ENCODE results near the gene PDCD2. TPM values are rescaled to one million over a fixed set of nuclear protein-coding genes. Genes with fewer than 3 reads are reported as not detected.
A peak's percentile ranks its signal among the peaks of the same experiment; 100 is the strongest.
"Not testable (repeated sequence)": the region's sequence is repeated elsewhere in the genome, so short reads cannot be mapped to it uniquely, and the experiment has no call there.

The PDCD2 gene
- total RNA-seq, 1 donor from 2014 or later, result 49.0 TPM

DNA sequence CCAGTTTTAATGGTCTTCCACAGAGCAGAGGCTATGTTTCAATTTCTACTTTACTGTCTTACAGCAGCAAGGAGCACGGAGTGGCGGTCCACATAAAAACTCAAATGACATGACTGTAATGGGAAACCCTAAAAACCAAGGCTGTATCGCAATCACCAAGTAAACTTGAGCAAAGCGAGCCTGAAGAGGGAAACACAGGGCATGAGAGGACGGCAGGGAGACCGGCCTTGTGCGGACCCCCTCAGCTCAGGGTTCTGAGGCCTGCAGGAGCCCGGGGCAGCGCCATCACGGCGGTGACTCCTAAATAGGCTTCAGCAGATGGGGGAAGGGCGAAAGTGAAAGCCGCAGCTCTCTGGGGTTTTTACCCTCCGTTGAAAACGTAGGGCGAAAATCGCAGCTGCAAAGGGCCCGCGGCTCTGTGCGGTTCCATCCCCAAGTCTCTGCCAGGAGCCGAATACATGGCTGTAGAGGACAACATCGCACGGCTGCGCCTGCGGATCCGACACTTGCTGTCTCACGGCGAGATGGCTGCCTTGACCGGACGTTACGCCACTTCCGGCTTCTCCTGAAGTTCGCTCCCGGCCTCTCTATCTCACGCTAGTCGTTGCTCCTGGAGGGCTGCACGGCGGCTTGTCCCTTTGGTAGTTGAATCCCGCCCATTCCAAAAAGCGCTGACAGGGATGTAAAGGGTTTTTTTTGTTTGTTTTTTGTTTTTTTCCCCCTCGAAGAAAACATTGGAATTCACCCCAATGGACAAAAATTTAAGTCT is 31.5 kb downstream of the PDCD2 start, which contains the start of gene PSMB1:
PSMB1 (minus strand) TSS at position 543 of the 769 bp plus-strand sequence; CDS start at position 478, 65 bp downstream.
- peak; percentile 97 for DNase-seq (ENCODE audit: low read depth in 2 of 2)

DNA sequence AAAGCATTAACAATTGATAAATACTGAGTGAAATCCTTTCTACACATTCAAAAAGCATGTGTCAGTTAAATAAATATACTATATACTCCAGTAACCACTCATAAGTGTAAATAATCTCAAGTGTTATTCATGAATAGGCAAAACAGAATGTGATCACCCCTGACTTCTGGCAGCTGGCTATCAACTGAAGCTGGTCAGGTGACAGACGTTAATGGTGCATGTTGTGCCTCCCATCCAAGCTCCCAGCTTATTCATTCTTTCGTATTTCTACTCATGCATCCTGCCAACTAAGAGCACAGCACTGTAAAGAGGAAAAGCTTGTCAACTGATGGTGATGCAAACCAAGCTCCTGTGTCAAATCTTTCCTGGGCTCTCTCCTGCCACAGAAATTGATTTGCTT is 39.0 kb downstream of the PDCD2 start:
- DNase-seq (ENCODE audit: low read depth in 2 of 2), result peak in 1 of 2 donors; percentile 35

DNA sequence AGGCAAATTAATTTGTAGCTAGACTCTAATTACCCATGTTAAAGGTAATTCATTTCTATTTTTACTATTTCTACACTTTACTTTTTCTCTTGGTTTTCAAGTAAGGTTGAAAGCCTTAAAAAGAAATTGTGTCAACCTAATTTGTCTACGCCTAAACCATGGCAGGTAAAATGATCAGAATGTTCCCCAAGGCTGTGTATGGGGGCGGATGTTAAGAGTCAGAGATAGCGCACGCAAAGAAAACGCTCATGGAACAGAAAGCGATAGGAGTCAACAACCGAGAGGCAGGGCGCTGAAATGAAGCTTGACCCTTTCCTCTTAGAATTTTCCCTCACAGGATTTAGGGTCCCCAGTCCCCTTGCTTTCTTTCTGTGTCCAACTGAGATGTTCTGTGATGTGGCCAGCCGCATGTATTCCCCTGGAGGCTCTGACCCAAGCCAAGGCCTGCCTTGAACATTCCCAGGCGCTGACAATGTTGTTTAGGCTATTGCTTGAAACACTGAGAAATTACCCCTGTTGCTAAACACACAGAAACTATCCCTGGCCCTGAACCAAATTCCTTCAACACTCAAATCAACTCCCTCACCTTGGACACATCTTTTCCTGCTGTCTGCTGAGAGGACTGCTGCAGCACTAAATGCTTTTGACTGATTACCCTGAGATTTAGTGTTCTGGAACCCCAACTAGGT is 42.3 kb downstream of the PDCD2 start:
- no peak for DNase-seq (ENCODE audit: low read depth in 2 of 2)

DNA sequence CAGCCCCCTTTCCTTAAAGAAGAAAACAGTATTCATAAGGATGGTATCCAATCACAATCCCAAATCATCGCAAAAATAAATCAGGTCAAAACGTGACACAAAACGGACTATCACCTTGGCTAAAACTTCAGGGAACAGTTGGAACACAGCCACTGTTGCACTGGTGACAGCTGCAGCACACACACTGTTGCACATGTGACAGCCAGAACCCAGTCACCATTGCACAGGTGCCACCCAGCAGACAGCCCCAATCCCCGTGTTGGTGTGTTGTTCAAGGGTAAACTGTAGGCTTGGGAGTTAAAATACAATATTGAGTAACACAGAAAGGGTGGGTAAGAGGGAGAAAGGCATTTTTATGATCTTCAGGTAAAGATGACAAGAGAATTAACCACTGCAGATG is 47.1 kb downstream of the PDCD2 start:
- DNase-seq (ENCODE audit: low read depth in 2 of 2), result no peak

DNA sequence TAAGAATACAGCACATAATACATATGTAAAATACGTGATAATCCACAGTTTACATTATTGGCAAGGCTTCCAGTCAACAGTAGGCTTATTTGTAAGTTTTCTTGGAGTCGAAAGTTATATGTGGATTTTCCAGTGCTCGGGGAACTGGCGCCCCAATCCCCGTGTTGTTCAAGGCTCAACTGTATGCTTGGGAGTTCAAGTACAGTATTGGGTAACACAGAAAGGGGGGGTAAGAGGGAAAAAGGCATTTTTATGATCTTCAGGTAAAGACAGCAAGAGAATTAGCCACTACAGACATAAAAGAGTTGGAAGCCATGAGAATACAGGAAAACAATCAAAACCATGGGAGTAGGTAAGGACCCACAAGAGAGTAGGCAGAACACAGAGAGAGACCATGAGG is 47.8 kb downstream of the PDCD2 start:
- DNase-seq (ENCODE audit: low read depth in 2 of 2), result no peak

DNA sequence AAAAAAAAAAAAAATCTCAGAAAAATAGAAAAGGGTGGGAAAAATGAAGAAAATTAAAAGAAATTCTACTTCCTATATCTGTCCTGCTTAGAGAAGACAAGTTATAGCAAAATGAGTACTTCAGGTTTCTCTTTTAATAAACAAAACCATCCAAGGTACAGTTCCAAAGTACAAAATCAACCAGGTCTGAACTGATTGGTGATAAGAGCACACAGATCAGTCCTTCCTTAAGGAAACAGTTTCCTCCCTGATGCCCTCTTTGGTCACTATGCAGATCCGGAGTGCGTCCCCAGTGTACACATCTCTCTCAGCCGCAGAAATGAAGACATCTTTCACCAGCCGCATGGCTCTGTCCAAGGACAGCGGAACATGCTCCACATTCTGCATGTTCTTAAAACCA is 49.4 kb downstream of the PDCD2 start:
- no peak for DNase-seq (ENCODE audit: low read depth in 2 of 2)

DNA sequence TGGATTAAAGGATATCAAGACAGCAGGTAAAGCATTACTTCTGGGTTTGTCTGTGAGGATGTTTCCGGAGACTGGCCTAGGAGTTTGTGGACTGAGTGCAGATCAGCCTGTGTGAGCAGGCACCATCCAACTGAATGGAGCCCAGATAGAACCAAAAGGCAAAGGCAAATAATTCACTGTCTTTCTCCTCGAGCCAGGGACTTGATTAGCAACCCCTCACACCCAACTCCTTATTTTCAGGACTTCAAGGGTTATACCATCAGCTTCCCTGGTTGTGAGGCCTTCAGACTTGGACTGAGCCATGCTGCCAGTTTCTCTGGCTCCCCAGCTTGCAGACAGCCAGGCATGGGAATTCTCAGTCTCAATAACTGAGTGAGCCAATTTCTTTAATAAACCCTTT is 50.6 kb downstream of the PDCD2 start:
- DNase-seq (ENCODE audit: low read depth in 2 of 2), result no peak

DNA sequence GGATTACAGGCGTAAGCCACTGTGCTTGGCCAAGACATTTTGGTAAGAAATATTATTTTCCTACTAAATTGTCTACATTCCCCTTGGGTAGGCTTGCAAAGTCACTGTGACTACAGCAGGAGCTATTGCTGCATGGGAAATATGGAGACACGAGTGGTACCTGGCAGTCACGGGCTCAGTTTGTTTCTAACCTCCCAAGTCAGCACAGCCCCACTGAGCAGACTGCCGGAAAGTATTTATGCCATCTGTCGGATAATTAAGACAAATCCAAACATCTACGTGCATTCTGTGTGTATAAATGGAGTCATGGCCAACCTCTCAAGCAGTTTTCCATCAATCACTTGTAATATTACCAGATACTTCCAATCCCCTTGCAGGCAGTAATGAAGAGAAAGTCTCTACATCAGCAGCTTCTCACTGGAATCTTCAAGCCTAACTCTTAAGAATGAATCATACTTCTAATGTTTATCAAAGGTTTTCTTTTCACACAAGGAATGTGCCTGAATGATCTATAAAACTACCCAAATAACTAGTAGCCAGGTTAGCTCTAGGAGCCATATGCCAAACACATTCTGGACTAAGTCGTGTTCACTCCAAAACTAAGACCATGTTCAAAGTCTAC is 51.5 kb downstream of the PDCD2 start:
- no peak for DNase-seq (ENCODE audit: low read depth in 2 of 2)

DNA sequence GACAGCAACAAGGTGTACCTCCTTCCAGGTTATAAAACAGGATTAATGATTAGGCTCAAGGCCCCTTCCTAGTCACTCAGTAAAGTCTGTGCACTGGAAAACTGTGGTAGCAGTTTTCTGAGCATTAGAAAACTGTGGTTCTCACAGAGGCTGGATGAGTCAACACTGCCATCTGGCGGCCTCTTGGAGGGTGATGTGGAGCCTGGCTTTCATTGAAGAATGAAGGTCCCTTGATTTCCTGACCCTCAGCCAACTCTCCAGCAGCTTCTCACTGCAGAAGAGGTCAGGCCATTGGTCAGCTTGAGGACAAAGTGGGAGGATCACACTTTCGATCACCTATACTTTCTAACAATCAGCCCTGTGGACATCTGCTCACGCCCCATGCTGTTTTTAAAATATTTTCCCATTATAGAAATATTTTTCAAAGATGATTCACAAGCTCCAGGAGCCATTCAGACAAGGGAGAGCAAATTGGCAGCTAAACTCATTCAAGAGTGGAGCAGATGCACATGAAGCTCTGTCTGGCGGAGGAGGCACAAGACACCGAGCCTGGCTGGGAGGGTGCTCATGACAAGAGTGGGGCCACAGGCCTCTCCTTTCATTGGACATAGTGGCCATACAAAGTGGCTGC is 54.5 kb downstream of the PDCD2 start:
- DNase-seq (ENCODE audit: low read depth in 2 of 2), result peak; percentile 75 to 78

DNA sequence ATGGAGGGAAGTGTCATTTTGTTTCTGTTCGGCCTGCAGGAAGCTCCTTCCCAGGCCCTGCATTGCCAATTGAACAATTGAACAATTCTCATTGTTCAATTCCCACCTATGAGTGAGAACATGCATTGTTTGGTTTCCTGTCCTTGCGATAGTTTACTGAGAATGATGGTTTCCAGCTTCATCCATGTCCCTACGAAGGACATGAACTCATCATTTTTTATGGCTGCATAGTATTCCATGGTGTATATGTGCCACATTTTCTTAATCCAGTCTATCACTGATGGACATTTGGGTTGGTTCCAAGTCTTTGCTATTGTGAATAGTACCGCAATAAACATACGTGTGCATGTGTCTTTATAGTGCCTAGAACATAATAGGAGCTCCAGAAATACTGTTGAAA is 56.4 kb downstream of the PDCD2 start:
- DNase-seq (ENCODE audit: low read depth in 2 of 2), result not testable (repeated sequence)

DNA sequence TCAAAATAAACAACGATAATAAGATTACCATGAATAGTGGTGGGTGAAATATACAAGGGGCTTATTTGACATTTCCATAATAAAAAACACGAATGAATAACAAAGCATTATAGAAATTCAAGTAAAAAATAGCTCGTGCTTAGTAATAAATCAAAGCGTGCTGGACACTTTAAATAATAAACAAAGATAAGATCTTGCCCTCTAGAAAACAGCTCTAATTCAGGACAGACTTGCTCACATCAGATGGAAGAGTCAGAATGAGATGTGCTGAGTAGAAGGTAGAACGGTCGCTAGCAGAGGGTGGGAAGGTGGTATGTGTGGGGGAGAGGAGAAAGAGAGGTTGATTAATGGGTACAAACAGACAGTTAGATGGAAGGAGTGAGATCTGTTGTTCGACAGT is 58.6 kb downstream of the PDCD2 start:
- DNase-seq (ENCODE audit: low read depth in 2 of 2), result no peak

Other genes starting within 250 kb of the PDCD2 start
- gene PSMB1, start 31.3 kb downstream of the PDCD2 start, total RNA-seq, result 221 and 345 TPM in 2 replicates
- gene TBP, start 30.3 kb downstream of the PDCD2 start, total RNA-seq, result 5.2 and 7.9 TPM in 2 replicates